Nephron progenitor cell (in vitro differentiated cells): ENCODE measurements around the gene FSD2.

Experiments used
- DNase-seq: peaks from one replicate; pipeline ENCODE4 v3.0.0; 2021
- H3K27ac Mint-ChIP-seq: 2 replicates; pipeline ENCODE4 v1.8.0; 2021; ENCODE audit warnings: mild to moderate bottlenecking, moderate library complexity, mixed read lengths
- H3K27me3 Mint-ChIP-seq: 2 replicates; pipeline ENCODE4 v1.8.0; 2021; ENCODE audit warnings: mild to moderate bottlenecking, low read depth, mixed read lengths; ENCODE audit not compliant: poor library complexity
- H3K36me3 Mint-ChIP-seq: 2 replicates; pipeline ENCODE4 v1.8.0; 2021; ENCODE audit warnings: low read depth, mixed read lengths
- H3K4me1 Mint-ChIP-seq: 2 replicates; pipeline ENCODE4 v1.8.0; 2021; ENCODE audit warnings: mixed read lengths
- H3K4me3 Mint-ChIP-seq: 2 replicates; pipeline ENCODE4 v1.8.0; 2021; ENCODE audit warnings: mild to moderate bottlenecking, moderate library complexity, mixed read lengths
- H3K9me3 Mint-ChIP-seq: 2 replicates; pipeline ENCODE4 v1.8.0; 2021; ENCODE audit warnings: mild to moderate bottlenecking, moderate library complexity, mixed read lengths
- CTCF ChIP-seq: fragments of 200-600 bp; sonication (generic); IDR thresholded peaks from 2 replicates; pipeline ENCODE4 v1.5.0; 2021; ENCODE audit warnings: antibody characterized with exemption

The FSD2 gene

GRCh38 chr15:82790321-82790720 lies 15.5 kb downstream of the FSD2 start:
- no peak for TF ChIP-seq CTCF
- Mint-ChIP-seq H3K27me3 (peaks cover 49% of the 10 kb centered on the region), H3K4me1 (no peaks in the 10 kb centered on the region), H3K4me3 (no peak overlapping the region), H3K36me3 (no peaks in the 10 kb centered on the region), H3K9me3 (peaks cover 28% of the 10 kb centered on the region), H3K27ac (no peak overlapping the region)
- DNase-seq, result no peak

GRCh38 chr15:82789491-82789890 lies 16.4 kb downstream of the FSD2 start:
- peaks cover 20% of the 10 kb centered on the region for H3K9me3 Mint-ChIP-seq
- H3K27ac Mint-ChIP-seq, result no peak overlapping the region
- H3K4me3 Mint-ChIP-seq, result no peak overlapping the region
- no peak for TF ChIP-seq CTCF
- H3K36me3 Mint-ChIP-seq, result no peaks in the 10 kb centered on the region
- no peak for DNase-seq
- no peaks in the 10 kb centered on the region for H3K4me1 Mint-ChIP-seq
- peaks cover 49% of the 10 kb centered on the region for H3K27me3 Mint-ChIP-seq

- no peak for DNase-seq
- no peak for TF ChIP-seq CTCF
- no peak overlapping the region for H3K27ac Mint-ChIP-seq
- H3K27me3 Mint-ChIP-seq, result peaks cover 58% of the 10 kb centered on the region
- H3K36me3 Mint-ChIP-seq, result no peaks in the 10 kb centered on the region
- no peaks in the 10 kb centered on the region for H3K4me1 Mint-ChIP-seq
- no peak overlapping the region for H3K4me3 Mint-ChIP-seq
- peaks cover 10% of the 10 kb centered on the region for H3K9me3 Mint-ChIP-seq
Observed at GRCh38 chr15:82788496-82788895, 17.4 kb downstream of the FSD2 start.

- Mint-ChIP-seq H3K27me3 (peaks cover 34% of the 10 kb centered on the region), H3K9me3 (peaks cover 12% of the 10 kb centered on the region), H3K4me1 (no peaks in the 10 kb centered on the region), H3K4me3 (no peak overlapping the region), H3K36me3 (peaks cover 4% of the 10 kb centered on the region), H3K27ac (no peak overlapping the region)
- DNase-seq, result no peak
- TF ChIP-seq CTCF, result no peak
Observed at GRCh38 chr15:82781349-82781748, 24.5 kb downstream of the FSD2 start.

GRCh38 chr15:82778755-82779154 lies 27.1 kb downstream of the FSD2 start:
- no peak for DNase-seq
- peaks cover 12% of the 10 kb centered on the region for H3K27me3 Mint-ChIP-seq
- no peak overlapping the region for H3K27ac Mint-ChIP-seq
- no peak for TF ChIP-seq CTCF
- peaks cover 4% of the 10 kb centered on the region for H3K36me3 Mint-ChIP-seq
- peaks cover 10% of the 10 kb centered on the region for H3K9me3 Mint-ChIP-seq
- no peak overlapping the region for H3K4me3 Mint-ChIP-seq
- H3K4me1 Mint-ChIP-seq, result no peaks in the 10 kb centered on the region

- H3K36me3 Mint-ChIP-seq, result peaks cover 4% of the 10 kb centered on the region
- H3K4me1 Mint-ChIP-seq, result peaks cover 6% of the 10 kb centered on the region
- no peak for DNase-seq
- peaks cover 10% of the 10 kb centered on the region for H3K9me3 Mint-ChIP-seq
- H3K27me3 Mint-ChIP-seq, result peaks cover 22% of the 10 kb centered on the region
- TF ChIP-seq CTCF, result no peak
- no peak overlapping the region for H3K27ac Mint-ChIP-seq
- no peak overlapping the region for H3K4me3 Mint-ChIP-seq
Observed at GRCh38 chr15:82774496-82774895, 31.4 kb downstream of the FSD2 start.
